ENCODE results near the gene HYAL3. TPM values are rescaled to one million over a fixed set of nuclear protein-coding genes. Genes with fewer than 3 reads are reported as not detected.
A peak's percentile ranks its signal among the peaks of the same experiment; 100 is the strongest.

HYAL3 gene
- total RNA-seq, 6 experiments from 2014 or later, result 4.7 to 8.3 (median 5.8) TPM

DNA sequence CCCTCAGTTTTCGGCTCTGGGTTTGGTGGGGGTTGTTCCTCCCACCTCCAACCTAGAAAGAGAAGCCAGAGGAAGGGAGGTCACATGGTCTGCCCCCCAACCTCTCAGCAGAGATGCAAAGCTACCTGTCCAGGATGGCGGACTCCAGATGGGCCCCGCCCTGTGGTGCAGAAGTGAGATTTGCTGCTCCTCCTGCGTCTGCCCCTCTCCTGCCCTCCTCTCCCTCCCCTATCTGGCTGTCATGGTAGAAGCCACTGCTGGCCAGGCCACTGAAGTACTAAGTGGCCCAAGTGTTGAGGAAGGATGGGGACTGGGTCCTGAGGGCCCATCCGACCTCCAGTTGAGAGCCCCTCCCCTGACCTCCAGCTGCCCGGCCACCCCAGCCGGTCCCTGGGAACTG is 32.4 kb downstream of the HYAL3 start:
- H3K27ac Mint-ChIP-seq, result peak overlapping the region; percentile 80; the same call in 1 of the 2 replicates
- no peak for DNase-seq
- H3K36me3 Mint-ChIP-seq (ENCODE audit: low read depth), result no peaks in the 10 kb centered on the region
- H3K27me3 Mint-ChIP-seq (ENCODE audit: insufficient read depth), result peaks cover 10% of the 10 kb centered on the region
- H3K9me3 Mint-ChIP-seq, result no peaks in the 10 kb centered on the region
- peaks cover 78% of the 10 kb centered on the region for H3K4me1 Mint-ChIP-seq (ENCODE audit: low read depth)
- TF ChIP-seq, protein P1, sequence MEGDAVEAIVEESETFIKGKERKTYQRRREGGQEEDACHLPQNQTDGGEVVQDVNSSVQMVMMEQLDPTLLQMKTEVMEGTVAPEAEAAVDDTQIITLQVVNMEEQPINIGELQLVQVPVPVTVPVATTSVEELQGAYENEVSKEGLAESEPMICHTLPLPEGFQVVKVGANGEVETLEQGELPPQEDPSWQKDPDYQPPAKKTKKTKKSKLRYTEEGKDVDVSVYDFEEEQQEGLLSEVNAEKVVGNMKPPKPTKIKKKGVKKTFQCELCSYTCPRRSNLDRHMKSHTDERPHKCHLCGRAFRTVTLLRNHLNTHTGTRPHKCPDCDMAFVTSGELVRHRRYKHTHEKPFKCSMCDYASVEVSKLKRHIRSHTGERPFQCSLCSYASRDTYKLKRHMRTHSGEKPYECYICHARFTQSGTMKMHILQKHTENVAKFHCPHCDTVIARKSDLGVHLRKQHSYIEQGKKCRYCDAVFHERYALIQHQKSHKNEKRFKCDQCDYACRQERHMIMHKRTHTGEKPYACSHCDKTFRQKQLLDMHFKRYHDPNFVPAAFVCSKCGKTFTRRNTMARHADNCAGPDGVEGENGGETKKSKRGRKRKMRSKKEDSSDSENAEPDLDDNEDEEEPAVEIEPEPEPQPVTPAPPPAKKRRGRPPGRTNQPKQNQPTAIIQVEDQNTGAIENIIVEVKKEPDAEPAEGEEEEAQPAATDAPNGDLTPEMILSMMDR (IDR thresholded peaks at IDR 0.05), result no peak
- peak overlapping the region; percentile 65 for H3K4me3 Mint-ChIP-seq

GRCh38 chr3:50266017-50266416 is 33.2 kb downstream of the HYAL3 start:
- Mint-ChIP-seq H3K4me1 (ENCODE audit: low read depth) (peaks cover 70% of the 10 kb centered on the region), H3K4me3 (peak overlapping the region; percentile 25; the same call in 1 of the 2 replicates), H3K9me3 (no peaks in the 10 kb centered on the region)

DNA sequence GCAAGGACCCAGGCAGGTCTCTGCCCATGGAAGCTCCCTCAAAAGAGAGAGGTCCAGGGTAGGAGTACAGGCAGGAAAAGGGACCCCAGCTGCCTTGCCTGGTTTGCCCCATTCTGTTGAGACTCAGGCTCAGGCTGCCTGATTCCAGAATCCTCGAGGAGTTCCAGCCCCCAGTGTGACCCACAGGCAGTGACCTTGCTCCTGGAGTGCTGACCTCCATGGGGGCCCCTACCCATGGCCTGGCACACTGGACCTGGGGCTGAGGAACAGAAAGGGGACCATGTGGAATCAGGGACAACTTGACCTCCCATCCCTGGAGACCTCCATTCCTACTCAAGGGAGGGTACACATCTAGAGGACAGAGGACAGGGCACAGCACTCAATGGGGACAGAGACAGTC is 33.6 kb downstream of the HYAL3 start:
- H3K4me3 Mint-ChIP-seq, result peak overlapping the region; percentile 25; the same call in 1 of the 2 replicates
- peaks cover 65% of the 10 kb centered on the region for H3K4me1 Mint-ChIP-seq (ENCODE audit: low read depth)
- DNase-seq, result no peak
- H3K27ac Mint-ChIP-seq, result peak overlapping the region; percentile 80
- peaks cover 12% of the 10 kb centered on the region for H3K27me3 Mint-ChIP-seq (ENCODE audit: insufficient read depth)
- TF ChIP-seq, protein P1 (IDR thresholded peaks at IDR 0.05), result no peak
- H3K36me3 Mint-ChIP-seq (ENCODE audit: low read depth), result no peaks in the 10 kb centered on the region
- no peaks in the 10 kb centered on the region for H3K9me3 Mint-ChIP-seq

More at GRCh38 chr3:50266017-50266416, 33.2 kb downstream of the HYAL3 start:
- TF ChIP-seq, protein P1 (IDR thresholded peaks at IDR 0.05), result no peak
- H3K36me3 Mint-ChIP-seq (ENCODE audit: low read depth), result no peaks in the 10 kb centered on the region
- DNase-seq, result no peak
- H3K27ac Mint-ChIP-seq, result peak overlapping the region; percentile 80
- H3K27me3 Mint-ChIP-seq (ENCODE audit: insufficient read depth), result peaks cover 12% of the 10 kb centered on the region

DNA sequence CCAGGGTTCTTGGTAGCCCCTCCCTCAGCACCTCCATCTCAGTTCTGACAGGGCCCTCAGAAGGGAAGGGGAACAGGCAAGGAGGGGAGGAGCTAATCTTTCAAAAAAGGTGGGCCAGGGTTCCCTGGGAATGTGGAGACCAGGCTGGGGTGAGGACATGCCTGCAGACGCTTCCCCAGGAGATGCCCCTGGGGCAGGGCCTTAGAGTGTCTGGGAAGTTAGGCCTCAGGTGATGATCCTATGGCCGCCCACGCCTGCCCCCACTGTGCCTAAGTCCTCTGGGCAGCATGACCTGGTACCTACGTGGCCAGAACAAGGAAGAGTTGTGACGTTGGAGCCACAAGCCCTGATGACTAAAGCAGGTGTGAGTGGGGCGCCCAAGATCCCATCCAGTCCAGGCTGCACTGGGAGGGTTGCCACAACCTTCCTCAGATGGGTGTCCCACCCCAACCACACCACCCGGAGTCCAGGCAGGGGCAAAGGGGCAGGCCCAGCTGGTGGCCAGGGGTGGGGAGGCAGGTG is 34.2 kb downstream of the HYAL3 start:
- TF ChIP-seq, protein P1 (IDR thresholded peaks at IDR 0.05), result no peak
- peaks cover 12% of the 10 kb centered on the region for H3K27me3 Mint-ChIP-seq (ENCODE audit: insufficient read depth)
- peak; percentile 15 for DNase-seq
- H3K9me3 Mint-ChIP-seq, result no peaks in the 10 kb centered on the region
- H3K36me3 Mint-ChIP-seq (ENCODE audit: low read depth), result no peaks in the 10 kb centered on the region
- peak overlapping the region; percentile 90 for H3K27ac Mint-ChIP-seq
- H3K4me1 Mint-ChIP-seq (ENCODE audit: low read depth), result peaks cover 60% of the 10 kb centered on the region
- H3K4me3 Mint-ChIP-seq, result peak overlapping the region; percentile 42; the same call in 1 of the 2 replicates

- peaks cover 12% of the 10 kb centered on the region for H3K27me3 Mint-ChIP-seq (ENCODE audit: insufficient read depth)
- H3K9me3 Mint-ChIP-seq, result no peaks in the 10 kb centered on the region
- peak; percentile 82 for DNase-seq
- peaks cover 58% of the 10 kb centered on the region for H3K4me1 Mint-ChIP-seq (ENCODE audit: low read depth)
- no peaks in the 10 kb centered on the region for H3K36me3 Mint-ChIP-seq (ENCODE audit: low read depth)
- peak overlapping the region; percentile 12; the same call in 1 of the 2 replicates for H3K4me3 Mint-ChIP-seq
- peak overlapping the region; percentile 90 for H3K27ac Mint-ChIP-seq
- TF ChIP-seq, protein P1 (IDR thresholded peaks at IDR 0.05), result peak; percentile 20
Measured at GRCh38 chr3:50264383-50264963, 34.7 kb downstream of the HYAL3 start.

All from HFFc6 (cell line).